ENCODE measurements around the gene GNAS-AS1. TPM values are rescaled to one million over a fixed set of nuclear protein-coding genes. Genes with fewer than 3 reads are reported as not detected.
"Not testable (repeated sequence)": the region's sequence is repeated elsewhere in the genome, so short reads cannot be mapped to it uniquely, and the experiment has no call there.

Gene GNAS-AS1
- total RNA-seq, 1 donor from 2014 or later = 0.97 TPM

GRCh38 chr20:58833921-58834320 lies 16.8 kb downstream of the GNAS-AS1 start:
- no peak overlapping the region for H3K27ac ChIP-seq
- DNase-seq = no peak
- peaks cover 17% of the 10 kb centered on the region for H3K27me3 ChIP-seq (ENCODE audit: low read depth)
- no peaks in the 10 kb centered on the region for H3K9me3 ChIP-seq
- intact Hi-C loops (cut with DNase I) = no loop called here
- no peak overlapping the region for H3K4me3 ChIP-seq
- no peaks in the 10 kb centered on the region for H3K36me3 ChIP-seq
- no peak for ATAC-seq
- H3K4me1 ChIP-seq = no peaks in the 10 kb centered on the region
- TF ChIP-seq, protein P1, sequence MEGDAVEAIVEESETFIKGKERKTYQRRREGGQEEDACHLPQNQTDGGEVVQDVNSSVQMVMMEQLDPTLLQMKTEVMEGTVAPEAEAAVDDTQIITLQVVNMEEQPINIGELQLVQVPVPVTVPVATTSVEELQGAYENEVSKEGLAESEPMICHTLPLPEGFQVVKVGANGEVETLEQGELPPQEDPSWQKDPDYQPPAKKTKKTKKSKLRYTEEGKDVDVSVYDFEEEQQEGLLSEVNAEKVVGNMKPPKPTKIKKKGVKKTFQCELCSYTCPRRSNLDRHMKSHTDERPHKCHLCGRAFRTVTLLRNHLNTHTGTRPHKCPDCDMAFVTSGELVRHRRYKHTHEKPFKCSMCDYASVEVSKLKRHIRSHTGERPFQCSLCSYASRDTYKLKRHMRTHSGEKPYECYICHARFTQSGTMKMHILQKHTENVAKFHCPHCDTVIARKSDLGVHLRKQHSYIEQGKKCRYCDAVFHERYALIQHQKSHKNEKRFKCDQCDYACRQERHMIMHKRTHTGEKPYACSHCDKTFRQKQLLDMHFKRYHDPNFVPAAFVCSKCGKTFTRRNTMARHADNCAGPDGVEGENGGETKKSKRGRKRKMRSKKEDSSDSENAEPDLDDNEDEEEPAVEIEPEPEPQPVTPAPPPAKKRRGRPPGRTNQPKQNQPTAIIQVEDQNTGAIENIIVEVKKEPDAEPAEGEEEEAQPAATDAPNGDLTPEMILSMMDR (IDR thresholded peaks at IDR 0.05) = no peak

DNA sequence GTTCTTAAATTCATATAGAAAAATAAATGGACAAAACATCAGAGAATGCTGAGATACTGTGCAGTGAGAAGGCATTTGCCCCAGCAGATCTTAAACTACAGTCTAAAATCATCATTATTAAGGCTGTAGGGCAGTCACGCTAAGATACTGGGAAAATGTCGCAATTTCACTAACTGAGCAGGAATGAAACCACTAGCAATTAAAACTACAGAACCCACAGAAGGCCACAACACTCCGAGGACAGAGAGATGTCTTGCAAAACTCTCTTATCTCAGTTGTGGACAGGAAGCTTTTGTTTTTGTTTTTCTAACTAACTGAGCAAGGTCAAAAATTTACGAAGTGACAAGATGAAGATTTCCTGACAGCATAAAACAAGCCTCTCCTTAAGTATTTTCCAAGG lies 18.2 kb downstream of the GNAS-AS1 start:
- TF ChIP-seq, protein P1 (IDR thresholded peaks at IDR 0.05) = no peak
- ATAC-seq (no peak), DNase-seq (no peak)
- H3K36me3 ChIP-seq = no peaks in the 10 kb centered on the region
- H3K4me3 ChIP-seq = no peak overlapping the region
- no peak overlapping the region for H3K27ac ChIP-seq
- intact Hi-C loops (cut with DNase I) = no loop called here
- no peaks in the 10 kb centered on the region for H3K9me3 ChIP-seq
- H3K4me1 ChIP-seq = no peaks in the 10 kb centered on the region
- H3K27me3 ChIP-seq (ENCODE audit: low read depth) = peaks cover 13% of the 10 kb centered on the region

- H3K27ac ChIP-seq = no peak overlapping the region
- H3K4me1 ChIP-seq = no peaks in the 10 kb centered on the region
- intact Hi-C loops (cut with DNase I) = no loop called here
- ATAC-seq (peak; percentile 54 to 84), DNase-seq (no peak)
- peaks cover 9% of the 10 kb centered on the region for H3K27me3 ChIP-seq (ENCODE audit: low read depth)
- no peak overlapping the region for H3K4me3 ChIP-seq
- no peaks in the 10 kb centered on the region for H3K36me3 ChIP-seq
- no peaks in the 10 kb centered on the region for H3K9me3 ChIP-seq
- TF ChIP-seq, protein P1 (IDR thresholded peaks at IDR 0.05) = no peak
Observed at GRCh38 chr20:58829531-58829941, 21.2 kb downstream of the GNAS-AS1 start.

DNA sequence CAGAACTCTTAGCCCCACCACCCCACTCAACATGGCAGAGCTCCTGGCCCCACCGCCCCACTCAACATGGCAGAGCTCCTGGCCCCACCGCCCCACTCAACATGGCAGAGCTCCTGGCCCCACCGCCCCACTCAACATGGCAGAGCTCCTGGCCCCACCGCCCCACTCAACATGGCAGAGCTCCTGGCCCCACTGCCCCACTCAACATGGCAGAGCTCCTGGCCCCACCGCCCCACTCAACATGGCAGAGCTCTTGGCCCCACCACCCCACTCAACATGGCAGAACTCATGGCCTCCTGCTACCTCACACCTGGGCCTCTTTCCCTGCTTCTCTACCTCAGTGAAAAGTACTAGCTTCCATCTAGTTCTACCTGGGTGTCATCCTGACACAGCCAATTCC lies 21.9 kb downstream of the GNAS-AS1 start:
- intact Hi-C loops (cut with DNase I); H3K36me3 ChIP-seq; H3K4me1 ChIP-seq; ATAC-seq; H3K27ac ChIP-seq; H3K4me3 ChIP-seq; H3K9me3 ChIP-seq; DNase-seq; H3K27me3 ChIP-seq (ENCODE audit: low read depth): not testable (repeated sequence)

GRCh38 chr20:58828136-58828535 lies 22.6 kb downstream of the GNAS-AS1 start:
- Histone ChIP-seq H3K9me3 (no peaks in the 10 kb centered on the region), H3K4me1 (no peaks in the 10 kb centered on the region), H3K4me3 (no peak overlapping the region), H3K36me3 (no peaks in the 10 kb centered on the region), H3K27me3 (ENCODE audit: low read depth) (peaks cover 5% of the 10 kb centered on the region), H3K27ac (no peak overlapping the region)
- TF ChIP-seq, protein P1 (IDR thresholded peaks at IDR 0.05) = no peak
- DNase-seq = no peak
- ATAC-seq = no peak
- intact Hi-C loops (cut with DNase I) = no loop called here

- H3K27ac ChIP-seq = no peak overlapping the region
- intact Hi-C loops (cut with DNase I) = no loop called here
- H3K27me3 ChIP-seq (ENCODE audit: low read depth) = peaks cover 3% of the 10 kb centered on the region
- H3K36me3 ChIP-seq = no peaks in the 10 kb centered on the region
- ATAC-seq (no peak), DNase-seq (no peak)
- TF ChIP-seq, protein P1 (IDR thresholded peaks at IDR 0.05) = no peak
- H3K9me3 ChIP-seq = no peaks in the 10 kb centered on the region
- no peaks in the 10 kb centered on the region for H3K4me1 ChIP-seq
- no peak overlapping the region for H3K4me3 ChIP-seq
Observed at GRCh38 chr20:58826271-58826670, 24.4 kb downstream of the GNAS-AS1 start.
